HEK293 (cell line): Measurements from ENCODE around the gene GALNTL6.
"Not testable (repeated sequence)": the region's sequence is repeated elsewhere in the genome, so short reads cannot be mapped to it uniquely, and the experiment has no call there.

Experiments
- CTCF ChIA-PET: fragments of 350-600 bp; formaldehyde crosslinking; extraction: SDS; loops from one replicate; lab custom pipeline; 2021; ENCODE audit warnings: antibody characterized with exemption; lab: Yijun Ruan, JAX
- POLR2A ChIA-PET: fragments of 300-600 bp; formaldehyde crosslinking; extraction: SDS; loops from one replicate; lab custom pipeline; 2020; ENCODE audit warnings: antibody characterized with exemption, inconsistent platforms; lab: Yijun Ruan, JAX
- H3K27ac ChIP-seq: fragments of 200-500 bp; sonication (Bioruptor generic); 2 replicates; pipeline ENCODE4 v1.5.1; 2014; ENCODE audit warnings: low read depth, low read length, control low read depth, inconsistent platforms; ENCODE audit errors: extremely low read depth
- H3K36me3 ChIP-seq, 2 experiments: fragments of 200-500 bp in 1 of 2; sonication (Bioruptor generic) in 1 of 2; 1 replicate in 1 of 2; 2 replicates in 1 of 2; pipeline ENCODE4 v1.5.1; 2014 to 2017; ENCODE audit warnings: inconsistent platforms in 2 of 2, low read length in 2 of 2; ENCODE audit not compliant: control insufficient read depth in 2 of 2, insufficient read depth in 1 of 2
- H3K4me1 ChIP-seq: fragments of 200-500 bp; sonication (Bioruptor generic); 2 replicates; pipeline ENCODE4 v1.5.1; 2014; ENCODE audit warnings: mild to moderate bottlenecking, low read length, inconsistent platforms; ENCODE audit not compliant: control insufficient read depth, insufficient read depth
- H3K4me3 ChIP-seq: 2 replicates; pipeline ENCODE4 v1.5.1; 2011; ENCODE audit warnings: low read depth, mild to moderate bottlenecking, control low read depth, low read length, moderate library complexity
- H3K9me3 ChIP-seq: fragments of 200-500 bp; sonication (Bioruptor generic); 2 replicates; pipeline ENCODE4 v1.5.1; 2014; ENCODE audit warnings: low read depth, low read length, inconsistent platforms; ENCODE audit not compliant: control insufficient read depth, insufficient read depth
- GFI1B ChIP-seq: fragments of 450-650 bp; formaldehyde crosslinking; IDR thresholded peaks from 2 replicates; pipeline ENCODE4 v1.5.1; 2016; ENCODE audit warnings: missing biosample characterization, missing genetic modification characterization
- KLF8 ChIP-seq: fragments of 450-650 bp; formaldehyde crosslinking; IDR thresholded peaks from 2 replicates; pipeline ENCODE4 v1.5.1; 2016; ENCODE audit warnings: missing biosample characterization, missing genetic modification characterization
- MZF1 ChIP-seq: fragments of 450-650 bp; formaldehyde crosslinking; IDR thresholded peaks from 2 replicates; pipeline ENCODE4 v1.5.1; 2017; ENCODE audit warnings: missing biosample characterization, missing genetic modification characterization, borderline replicate concordance
- SP2 ChIP-seq: fragments of 450-650 bp; formaldehyde crosslinking; IDR thresholded peaks from 2 replicates; pipeline ENCODE4 v1.5.1; 2016; ENCODE audit warnings: missing biosample characterization, missing genetic modification characterization
- YY1 ChIP-seq: fragments of 450-650 bp; formaldehyde crosslinking; IDR thresholded peaks from 2 replicates; pipeline ENCODE4 v1.5.1; 2018; ENCODE audit warnings: missing biosample characterization, missing genetic modification characterization
- ZBTB48 ChIP-seq: fragments of 450-650 bp; formaldehyde crosslinking; IDR thresholded peaks from 2 replicates; pipeline ENCODE4 v1.5.1; 2016; ENCODE audit warnings: missing biosample characterization, missing genetic modification characterization
- ZBTB7A ChIP-seq: fragments of 450-650 bp; formaldehyde crosslinking; IDR thresholded peaks from 2 replicates; pipeline ENCODE4 v1.5.1; 2016; ENCODE audit warnings: low read depth, missing biosample characterization, missing genetic modification characterization
- ZNF132 ChIP-seq: fragments of 450-650 bp; formaldehyde crosslinking; IDR thresholded peaks from 2 replicates; pipeline ENCODE4 v1.5.1; 2017; ENCODE audit warnings: missing biosample characterization, missing genetic modification characterization, borderline replicate concordance
- ZNF335 ChIP-seq: fragments of 450-650 bp; formaldehyde crosslinking; conservative IDR thresholded peaks from 2 replicates; pipeline ENCODE4 v1.5.1; 2016; ENCODE audit warnings: missing biosample characterization, missing genetic modification characterization
- ZNF354C ChIP-seq: fragments of 450-650 bp; formaldehyde crosslinking; IDR thresholded peaks from 2 replicates; pipeline ENCODE4 v1.5.1; 2016; ENCODE audit warnings: missing biosample characterization, missing genetic modification characterization, low read depth, borderline replicate concordance
- ZNF473 ChIP-seq: fragments of 450-650 bp; formaldehyde crosslinking; IDR thresholded peaks from 2 replicates; pipeline ENCODE4 v1.5.1; 2017; ENCODE audit warnings: missing biosample characterization, missing genetic modification characterization
- ZNF521 ChIP-seq: fragments of 450-650 bp; formaldehyde crosslinking; IDR thresholded peaks from 2 replicates; pipeline ENCODE4 v1.5.1; 2017; ENCODE audit warnings: missing biosample characterization, mild to moderate bottlenecking, missing genetic modification characterization
- ZNF555 ChIP-seq: fragments of 450-650 bp; formaldehyde crosslinking; conservative IDR thresholded peaks from 2 replicates; pipeline ENCODE4 v1.5.1; 2017; ENCODE audit warnings: missing biosample characterization, mild to moderate bottlenecking, missing genetic modification characterization, inconsistent platforms
- ZNF626 ChIP-seq: fragments of 450-650 bp; sonication (Bioruptor Pico); formaldehyde crosslinking; IDR thresholded peaks from 2 replicates; pipeline ENCODE4 v1.5.1; 2018; ENCODE audit warnings: missing biosample characterization, missing genetic modification characterization, inconsistent platforms
- ZNF747 ChIP-seq: fragments of 450-650 bp; formaldehyde crosslinking; IDR thresholded peaks from 2 replicates; pipeline ENCODE4 v1.5.1; 2016; ENCODE audit warnings: missing biosample characterization, missing genetic modification characterization
- ZNF776 ChIP-seq: fragments of 450-650 bp; formaldehyde crosslinking; IDR thresholded peaks from 2 replicates; pipeline ENCODE4 v1.5.0; 2017; ENCODE audit warnings: missing biosample characterization, missing genetic modification characterization, borderline replicate concordance
- ZNF843 ChIP-seq: fragments of 450-650 bp; formaldehyde crosslinking; IDR thresholded peaks from 2 replicates; pipeline ENCODE4 v1.5.1; 2016; ENCODE audit warnings: missing biosample characterization, missing genetic modification characterization
- TF ChIP-seq, protein P1 (sequence below): IDR thresholded peaks from 2 replicates; pipeline ENCODE4 v1.6.1; 2011; ENCODE audit warnings: mild to moderate bottlenecking, low read depth, low read length, borderline replicate concordance
- TF ChIP-seq, protein P2 (sequence below): fragments of 450-650 bp; formaldehyde crosslinking; IDR thresholded peaks from 2 replicates; pipeline ENCODE4 v1.5.1; 2017; ENCODE audit warnings: missing biosample characterization, mild to moderate bottlenecking, missing genetic modification characterization, moderate library complexity
- TF ChIP-seq, protein P3 (sequence below): fragments of 450-650 bp; formaldehyde crosslinking; conservative IDR thresholded peaks from 2 replicates; pipeline ENCODE4 v1.5.1; 2016; ENCODE audit warnings: low read depth, missing biosample characterization, missing genetic modification characterization
- TF ChIP-seq, protein P4 (sequence below): fragments of 450-650 bp; formaldehyde crosslinking; IDR thresholded peaks from 2 replicates; pipeline ENCODE4 v1.5.1; 2016; ENCODE audit warnings: missing biosample characterization, missing genetic modification characterization

The GALNTL6 gene

DNA sequence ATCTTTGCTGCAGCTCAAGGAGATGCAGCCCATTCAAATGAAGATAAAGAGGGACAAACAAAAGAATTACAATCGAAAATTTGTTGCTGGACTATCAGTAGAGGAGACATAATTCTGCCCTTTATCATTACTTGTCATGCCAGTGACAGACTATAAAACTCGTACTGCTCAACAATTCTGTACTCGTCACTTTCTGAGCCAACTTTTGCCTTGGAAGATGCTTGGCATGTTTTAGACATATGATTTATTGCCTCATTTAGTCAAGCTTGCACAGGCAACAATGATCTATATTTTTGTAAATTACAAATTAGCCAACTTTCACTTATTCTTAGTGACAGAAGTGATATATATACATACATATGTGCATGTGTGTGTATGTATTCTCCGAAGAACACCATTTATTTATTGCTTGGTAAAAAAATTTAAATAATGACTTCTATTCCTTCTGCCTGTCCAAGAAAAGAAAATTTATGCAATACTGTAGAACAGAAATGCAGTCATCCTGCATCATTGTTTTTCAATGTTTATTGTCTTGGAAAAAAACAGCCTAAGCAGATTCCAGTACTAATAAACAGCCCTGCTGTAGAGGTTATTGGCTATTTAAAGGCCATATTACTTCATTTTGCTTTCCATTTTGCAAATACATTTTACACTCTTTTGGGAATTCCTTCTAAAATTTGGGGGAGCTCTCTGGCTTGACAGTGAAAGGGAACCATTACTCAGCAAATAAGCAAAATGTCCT, 980.5 kb downstream of the GALNTL6 start (continued):
- no peak for TF ChIP-seq ZNF555 (tag by site-specific recombination)

DNA sequence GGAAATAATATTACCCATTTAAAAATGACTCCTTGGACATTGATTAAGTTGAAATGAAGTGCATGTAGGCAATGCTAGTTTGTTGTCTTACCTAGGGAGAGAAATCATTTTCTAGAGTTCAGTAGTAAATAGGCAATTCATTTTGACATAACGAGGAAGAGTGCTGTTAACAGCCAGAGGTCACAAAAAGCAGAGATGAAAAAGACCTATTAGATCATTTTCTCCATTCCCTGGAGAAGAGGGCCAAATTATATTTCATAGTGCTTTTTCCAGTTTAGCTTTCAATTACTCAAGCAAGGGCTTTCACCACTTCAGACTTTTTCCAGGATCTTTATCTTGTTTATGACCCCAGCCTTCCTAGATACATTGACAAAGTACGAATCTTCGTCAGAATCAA, 981.1 kb downstream of the GALNTL6 start:
- Histone ChIP-seq H3K27ac (no peak overlapping the region), H3K36me3 (no peaks in the 10 kb centered on the region), H3K9me3 (no peaks in the 10 kb centered on the region), H3K4me1 (no peaks in the 10 kb centered on the region), H3K4me3 (no peak overlapping the region)
- POLR2A ChIA-PET = no interaction called here
- CTCF ChIA-PET = no interaction called here
- TF ChIP-seq ZNF843 (tag by site-specific recombination) = no peak
- TF ChIP-seq ZBTB7A (tag by site-specific recombination) = no peak
- no peak for TF ChIP-seq GFI1B (tag by site-specific recombination)
- no peak for TF ChIP-seq YY1 (tag by site-specific recombination)
- TF ChIP-seq, protein P1, sequence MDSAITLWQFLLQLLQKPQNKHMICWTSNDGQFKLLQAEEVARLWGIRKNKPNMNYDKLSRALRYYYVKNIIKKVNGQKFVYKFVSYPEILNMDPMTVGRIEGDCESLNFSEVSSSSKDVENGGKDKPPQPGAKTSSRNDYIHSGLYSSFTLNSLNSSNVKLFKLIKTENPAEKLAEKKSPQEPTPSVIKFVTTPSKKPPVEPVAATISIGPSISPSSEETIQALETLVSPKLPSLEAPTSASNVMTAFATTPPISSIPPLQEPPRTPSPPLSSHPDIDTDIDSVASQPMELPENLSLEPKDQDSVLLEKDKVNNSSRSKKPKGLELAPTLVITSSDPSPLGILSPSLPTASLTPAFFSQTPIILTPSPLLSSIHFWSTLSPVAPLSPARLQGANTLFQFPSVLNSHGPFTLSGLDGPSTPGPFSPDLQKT = no peak
- TF ChIP-seq SP2 = no peak
- TF ChIP-seq ZNF776 (tag by site-specific recombination) = no peak
- TF ChIP-seq ZNF747 = no peak
- no peak for TF ChIP-seq ZNF335 (tag by site-specific recombination)
- TF ChIP-seq, protein P2, sequence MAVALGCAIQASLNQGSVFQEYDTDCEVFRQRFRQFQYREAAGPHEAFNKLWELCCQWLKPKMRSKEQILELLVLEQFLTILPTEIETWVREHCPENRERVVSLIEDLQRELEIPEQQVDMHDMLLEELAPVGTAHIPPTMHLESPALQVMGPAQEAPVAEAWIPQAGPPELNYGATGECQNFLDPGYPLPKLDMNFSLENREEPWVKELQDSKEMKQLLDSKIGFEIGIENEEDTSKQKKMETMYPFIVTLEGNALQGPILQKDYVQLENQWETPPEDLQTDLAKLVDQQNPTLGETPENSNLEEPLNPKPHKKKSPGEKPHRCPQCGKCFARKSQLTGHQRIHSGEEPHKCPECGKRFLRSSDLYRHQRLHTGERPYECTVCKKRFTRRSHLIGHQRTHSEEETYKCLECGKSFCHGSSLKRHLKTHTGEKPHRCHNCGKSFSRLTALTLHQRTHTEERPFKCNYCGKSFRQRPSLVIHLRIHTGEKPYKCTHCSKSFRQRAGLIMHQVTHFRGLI (tag by site-specific recombination) = no peak
- no peak for TF ChIP-seq MZF1 (tag by site-specific recombination)

DNA sequence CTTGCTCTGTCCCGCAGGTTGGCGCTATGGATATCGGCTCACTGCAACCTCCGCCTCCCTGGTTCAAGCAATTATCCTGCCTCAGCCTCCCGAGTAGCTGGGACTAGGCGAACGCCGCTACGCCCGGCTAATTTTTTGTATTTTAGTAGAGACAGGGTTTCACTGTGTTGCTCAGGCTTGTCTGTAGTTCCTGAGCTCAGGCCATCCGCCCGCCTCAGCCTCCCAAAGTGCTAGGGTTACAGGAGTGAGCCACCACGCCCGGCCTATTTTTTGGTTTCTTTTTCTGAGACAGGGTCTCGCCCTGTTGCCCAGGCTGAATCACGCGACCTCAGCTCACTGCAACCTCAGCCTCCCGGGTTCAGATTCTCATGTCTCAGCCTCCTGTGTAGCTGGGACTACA, 984.1 kb downstream of the GALNTL6 start:
- H3K4me3 ChIP-seq, H3K27ac ChIP-seq, H3K36me3 ChIP-seq, H3K4me1 ChIP-seq, CTCF ChIA-PET, POLR2A ChIA-PET, H3K9me3 ChIP-seq: not testable (repeated sequence)

DNA sequence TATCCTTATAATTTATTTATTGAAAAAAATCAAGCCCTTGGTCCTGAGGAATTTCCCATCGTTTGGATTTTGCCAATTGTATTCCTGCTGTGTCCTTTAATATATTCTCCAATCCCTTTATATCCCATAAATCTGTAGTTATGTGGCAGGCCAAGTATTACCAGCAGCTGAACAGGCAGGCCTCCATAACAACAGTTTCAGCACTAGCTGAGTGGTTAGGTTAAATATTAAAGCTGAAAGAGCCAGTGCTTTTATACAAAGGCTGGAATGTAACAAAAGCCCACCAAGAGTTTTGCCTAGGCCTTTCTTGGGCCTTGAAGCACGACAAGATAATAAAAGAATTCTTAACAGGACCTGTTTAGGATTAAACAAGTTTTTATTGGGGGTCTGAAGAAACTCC, 988.8 kb downstream of the GALNTL6 start:
- H3K36me3 ChIP-seq = no peaks in the 10 kb centered on the region
- no peaks in the 10 kb centered on the region for H3K9me3 ChIP-seq
- TF ChIP-seq ZNF776 (tag by site-specific recombination) = no peak
- no peak for TF ChIP-seq ZBTB48 (tag by site-specific recombination)
- TF ChIP-seq ZNF626 (tag by site-specific recombination) = no peak
- TF ChIP-seq ZNF521 (tag by site-specific recombination) = no peak
- no peak for TF ChIP-seq KLF8 (tag by site-specific recombination)
- TF ChIP-seq ZNF473 (tag by site-specific recombination) = no peak
- TF ChIP-seq, protein P3, sequence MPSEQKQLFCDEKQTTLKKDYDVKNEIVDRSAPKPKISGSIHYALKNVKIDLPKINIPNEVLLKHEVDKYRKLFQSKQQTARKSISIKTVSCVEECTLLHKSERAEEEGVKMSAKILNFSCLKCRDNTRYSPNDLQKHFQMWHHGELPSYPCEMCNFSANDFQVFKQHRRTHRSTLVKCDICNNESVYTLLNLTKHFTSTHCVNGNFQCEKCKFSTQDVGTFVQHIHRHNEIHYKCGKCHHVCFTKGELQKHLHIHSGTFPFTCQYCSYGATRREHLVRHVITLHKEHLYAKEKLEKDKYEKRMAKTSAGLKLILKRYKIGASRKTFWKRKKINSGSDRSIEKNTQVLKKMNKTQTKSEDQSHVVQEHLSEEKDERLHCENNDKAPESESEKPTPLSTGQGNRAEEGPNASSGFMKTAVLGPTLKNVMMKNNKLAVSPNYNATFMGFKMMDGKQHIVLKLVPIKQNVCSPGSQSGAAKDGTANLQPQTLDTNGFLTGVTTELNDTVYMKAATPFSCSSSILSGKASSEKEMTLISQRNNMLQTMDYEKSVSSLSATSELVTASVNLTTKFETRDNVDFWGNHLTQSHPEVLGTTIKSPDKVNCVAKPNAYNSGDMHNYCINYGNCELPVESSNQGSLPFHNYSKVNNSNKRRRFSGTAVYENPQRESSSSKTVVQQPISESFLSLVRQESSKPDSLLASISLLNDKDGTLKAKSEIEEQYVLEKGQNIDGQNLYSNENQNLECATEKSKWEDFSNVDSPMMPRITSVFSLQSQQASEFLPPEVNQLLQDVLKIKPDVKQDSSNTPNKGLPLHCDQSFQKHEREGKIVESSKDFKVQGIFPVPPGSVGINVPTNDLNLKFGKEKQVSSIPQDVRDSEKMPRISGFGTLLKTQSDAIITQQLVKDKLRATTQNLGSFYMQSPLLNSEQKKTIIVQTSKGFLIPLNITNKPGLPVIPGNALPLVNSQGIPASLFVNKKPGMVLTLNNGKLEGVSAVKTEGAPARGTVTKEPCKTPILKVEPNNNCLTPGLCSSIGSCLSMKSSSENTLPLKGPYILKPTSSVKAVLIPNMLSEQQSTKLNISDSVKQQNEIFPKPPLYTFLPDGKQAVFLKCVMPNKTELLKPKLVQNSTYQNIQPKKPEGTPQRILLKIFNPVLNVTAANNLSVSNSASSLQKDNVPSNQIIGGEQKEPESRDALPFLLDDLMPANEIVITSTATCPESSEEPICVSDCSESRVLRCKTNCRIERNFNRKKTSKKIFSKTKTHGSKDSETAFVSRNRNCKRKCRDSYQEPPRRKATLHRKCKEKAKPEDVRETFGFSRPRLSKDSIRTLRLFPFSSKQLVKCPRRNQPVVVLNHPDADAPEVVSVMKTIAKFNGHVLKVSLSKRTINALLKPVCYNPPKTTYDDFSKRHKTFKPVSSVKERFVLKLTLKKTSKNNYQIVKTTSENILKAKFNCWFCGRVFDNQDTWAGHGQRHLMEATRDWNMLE (tag by site-specific recombination) = no peak
- TF ChIP-seq ZNF354C (tag by site-specific recombination) = no peak
- TF ChIP-seq, protein P4, sequence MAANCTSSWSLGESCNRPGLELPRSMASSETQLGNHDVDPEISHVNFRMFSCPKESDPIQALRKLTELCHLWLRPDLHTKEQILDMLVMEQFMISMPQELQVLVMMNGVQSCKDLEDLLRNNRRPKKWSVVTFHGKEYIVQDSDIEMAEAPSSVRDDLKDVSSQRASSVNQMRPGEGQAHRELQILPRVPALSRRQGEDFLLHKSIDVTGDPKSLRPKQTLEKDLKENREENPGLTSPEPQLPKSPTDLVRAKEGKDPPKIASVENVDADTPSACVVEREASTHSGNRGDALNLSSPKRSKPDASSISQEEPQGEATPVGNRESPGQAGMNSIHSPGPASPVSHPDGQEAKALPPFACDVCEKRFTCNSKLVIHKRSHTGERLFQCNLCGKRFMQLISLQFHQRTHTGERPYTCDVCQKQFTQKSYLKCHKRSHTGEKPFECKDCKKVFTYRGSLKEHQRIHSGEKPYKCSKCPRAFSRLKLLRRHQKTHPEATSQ (tag by site-specific recombination) = no peak
- no peak for TF ChIP-seq ZNF132 (tag by site-specific recombination)

More for the DNA sequence above, 988.8 kb downstream of the GALNTL6 start:
- ChIA-PET POLR2A (no interaction called here), CTCF (no interaction called here)
- H3K4me1 ChIP-seq = no peaks in the 10 kb centered on the region
- H3K4me3 ChIP-seq = no peak overlapping the region
- H3K27ac ChIP-seq = no peak overlapping the region
